ENCODE measurements around the gene CAPN13. TPM values are rescaled to one million over a fixed set of nuclear protein-coding genes. Genes with fewer than 3 reads are reported as not detected.

The CAPN13 gene
- total and polyA plus RNA-seq, 10 of the 15 experiments (the other 5 are each of a cell fraction or from before 2014, with no cell fraction given) = 0.03 to 0.10 (median 0.06) TPM; not detected in 7

DNA sequence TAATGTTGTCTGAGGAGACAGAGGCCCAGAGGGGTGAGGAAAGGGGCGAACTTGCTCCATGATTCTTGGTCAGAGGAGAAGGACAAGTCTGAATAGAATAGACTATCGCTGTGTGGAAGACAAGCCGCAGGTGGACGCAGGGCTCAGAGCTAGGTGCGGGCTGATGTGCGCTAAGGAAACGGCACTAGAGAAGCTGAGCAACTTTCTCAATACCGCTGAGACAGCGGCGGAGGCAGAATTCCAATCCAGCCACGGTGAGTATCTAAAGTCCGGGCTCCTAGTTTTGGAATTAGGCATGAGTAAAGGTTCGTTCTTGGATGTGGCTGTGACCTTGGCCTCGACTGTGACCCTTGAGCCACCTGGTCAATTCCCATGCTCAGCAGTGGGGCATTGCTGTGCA lies 47.8 kb downstream of the CAPN13 start (continued):
- TF ChIP-seq, protein P1, sequence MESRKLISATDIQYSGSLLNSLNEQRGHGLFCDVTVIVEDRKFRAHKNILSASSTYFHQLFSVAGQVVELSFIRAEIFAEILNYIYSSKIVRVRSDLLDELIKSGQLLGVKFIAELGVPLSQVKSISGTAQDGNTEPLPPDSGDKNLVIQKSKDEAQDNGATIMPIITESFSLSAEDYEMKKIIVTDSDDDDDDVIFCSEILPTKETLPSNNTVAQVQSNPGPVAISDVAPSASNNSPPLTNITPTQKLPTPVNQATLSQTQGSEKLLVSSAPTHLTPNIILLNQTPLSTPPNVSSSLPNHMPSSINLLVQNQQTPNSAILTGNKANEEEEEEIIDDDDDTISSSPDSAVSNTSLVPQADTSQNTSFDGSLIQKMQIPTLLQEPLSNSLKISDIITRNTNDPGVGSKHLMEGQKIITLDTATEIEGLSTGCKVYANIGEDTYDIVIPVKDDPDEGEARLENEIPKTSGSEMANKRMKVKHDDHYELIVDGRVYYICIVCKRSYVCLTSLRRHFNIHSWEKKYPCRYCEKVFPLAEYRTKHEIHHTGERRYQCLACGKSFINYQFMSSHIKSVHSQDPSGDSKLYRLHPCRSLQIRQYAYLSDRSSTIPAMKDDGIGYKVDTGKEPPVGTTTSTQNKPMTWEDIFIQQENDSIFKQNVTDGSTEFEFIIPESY (IDR thresholded peaks at IDR 0.05) = no peak
- TF ChIP-seq MYB (IDR thresholded peaks at IDR 0.05; ENCODE audit: borderline replicate concordance, low read depth, low read length) = no peak

DNA sequence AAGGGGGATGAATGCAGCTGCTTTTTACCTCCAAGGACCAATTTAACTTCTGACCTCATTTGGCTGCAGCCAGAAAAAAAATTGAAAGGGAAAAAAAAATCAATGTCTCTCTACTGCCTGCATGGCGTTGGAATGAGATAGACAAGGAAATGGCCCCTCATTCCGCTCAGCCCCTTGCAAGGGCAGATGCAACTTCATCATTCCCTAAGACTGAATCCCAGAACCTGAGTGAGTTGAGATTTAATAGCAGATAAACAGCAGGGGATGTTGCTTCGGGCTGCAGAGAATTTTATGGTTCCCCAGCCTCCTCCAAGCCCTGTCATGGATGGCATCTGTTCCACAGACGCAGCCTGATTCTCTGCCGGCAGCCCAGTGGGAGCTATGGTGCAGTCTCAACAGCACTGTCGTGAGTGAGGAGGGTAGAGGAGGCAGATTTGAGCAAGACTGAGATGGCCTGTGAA lies 49.0 kb downstream of the CAPN13 start:
- 24% methylated on average over 6 of the region's 6 CpGs for WGBS (ENCODE audit: insufficient coverage, insufficient replicate concordance, low lambda C conversion rate, missing lambda C conversion rate)
- ChIA-PET SMC1A (ENCODE audit: uncharacterized antibody, unreplicated experiment) (no interaction called here), POLR2A (no interaction called here), CTCF (interaction anchor here (0.5 to 0.6 kb wide), 2 partner anchors 593 to 633 kb away, joined by 3 read pairs; no protein-coding TSS in a partner anchor), RAD21 (ENCODE audit: unreplicated experiment) (no interaction called here)
- intact Hi-C loops (cut with micrococcal nuclease; ENCODE audit: unreplicated experiment) = no loop called here
- BruUV-seq (replicated peaks) = no TSS peak
- Histone ChIP-seq H3K4me3 (no peak overlapping the region), H3K4me2 (ENCODE audit: control insufficient read depth, insufficient read depth) (no peak overlapping the region), H3K9me3 (replicated peaks; ENCODE audit: control insufficient read depth, insufficient read depth, low read length) (no peaks in the 10 kb centered on the region), H4K20me1 (ENCODE audit: control insufficient read depth, insufficient read depth) (no peaks in the 10 kb centered on the region), H3K9ac (ENCODE audit: control insufficient read depth, insufficient read depth, low read length) (no peak overlapping the region), H3K27me3 (replicated peaks in 1 of 2; ENCODE audit: control insufficient read depth in 2 of 2, insufficient read depth in 2 of 2, low read length in 1 of 2) (no peaks in the 10 kb centered on the region; a peak in 2 of 4 replicates), H3K4me1 (ENCODE audit: control insufficient read depth, insufficient read depth, low read length) (no peaks in the 10 kb centered on the region), H3K79me2 (ENCODE audit: control insufficient read depth, insufficient read depth, low read length) (no peaks in the 10 kb centered on the region), H2AFZ (ENCODE audit: control insufficient read depth, low read depth, low read length) (no peak overlapping the region), H3K36me3 (ENCODE audit: control insufficient read depth in 2 of 2, insufficient read depth in 2 of 2, low read length in 1 of 2) (no peaks in the 10 kb centered on the region), H3K27ac (ENCODE audit: control insufficient read depth, insufficient read depth) (no peak overlapping the region)
- FAIRE-seq (no peak), ATAC-seq (no peak), DNase-seq (ENCODE audit: low read depth, low spot score) (no peak)
- in situ Hi-C loops (cut with MboI) = no loop called here
- TF ChIP-seq, protein P2, sequence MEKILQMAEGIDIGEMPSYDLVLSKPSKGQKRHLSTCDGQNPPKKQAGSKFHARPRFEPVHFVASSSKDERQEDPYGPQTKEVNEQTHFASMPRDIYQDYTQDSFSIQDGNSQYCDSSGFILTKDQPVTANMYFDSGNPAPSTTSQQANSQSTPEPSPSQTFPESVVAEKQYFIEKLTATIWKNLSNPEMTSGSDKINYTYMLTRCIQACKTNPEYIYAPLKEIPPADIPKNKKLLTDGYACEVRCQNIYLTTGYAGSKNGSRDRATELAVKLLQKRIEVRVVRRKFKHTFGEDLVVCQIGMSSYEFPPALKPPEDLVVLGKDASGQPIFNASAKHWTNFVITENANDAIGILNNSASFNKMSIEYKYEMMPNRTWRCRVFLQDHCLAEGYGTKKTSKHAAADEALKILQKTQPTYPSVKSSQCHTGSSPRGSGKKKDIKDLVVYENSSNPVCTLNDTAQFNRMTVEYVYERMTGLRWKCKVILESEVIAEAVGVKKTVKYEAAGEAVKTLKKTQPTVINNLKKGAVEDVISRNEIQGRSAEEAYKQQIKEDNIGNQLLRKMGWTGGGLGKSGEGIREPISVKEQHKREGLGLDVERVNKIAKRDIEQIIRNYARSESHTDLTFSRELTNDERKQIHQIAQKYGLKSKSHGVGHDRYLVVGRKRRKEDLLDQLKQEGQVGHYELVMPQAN (conservative IDR thresholded peaks at IDR 0.05) = no peak
- TF ChIP-seq, protein P3, sequence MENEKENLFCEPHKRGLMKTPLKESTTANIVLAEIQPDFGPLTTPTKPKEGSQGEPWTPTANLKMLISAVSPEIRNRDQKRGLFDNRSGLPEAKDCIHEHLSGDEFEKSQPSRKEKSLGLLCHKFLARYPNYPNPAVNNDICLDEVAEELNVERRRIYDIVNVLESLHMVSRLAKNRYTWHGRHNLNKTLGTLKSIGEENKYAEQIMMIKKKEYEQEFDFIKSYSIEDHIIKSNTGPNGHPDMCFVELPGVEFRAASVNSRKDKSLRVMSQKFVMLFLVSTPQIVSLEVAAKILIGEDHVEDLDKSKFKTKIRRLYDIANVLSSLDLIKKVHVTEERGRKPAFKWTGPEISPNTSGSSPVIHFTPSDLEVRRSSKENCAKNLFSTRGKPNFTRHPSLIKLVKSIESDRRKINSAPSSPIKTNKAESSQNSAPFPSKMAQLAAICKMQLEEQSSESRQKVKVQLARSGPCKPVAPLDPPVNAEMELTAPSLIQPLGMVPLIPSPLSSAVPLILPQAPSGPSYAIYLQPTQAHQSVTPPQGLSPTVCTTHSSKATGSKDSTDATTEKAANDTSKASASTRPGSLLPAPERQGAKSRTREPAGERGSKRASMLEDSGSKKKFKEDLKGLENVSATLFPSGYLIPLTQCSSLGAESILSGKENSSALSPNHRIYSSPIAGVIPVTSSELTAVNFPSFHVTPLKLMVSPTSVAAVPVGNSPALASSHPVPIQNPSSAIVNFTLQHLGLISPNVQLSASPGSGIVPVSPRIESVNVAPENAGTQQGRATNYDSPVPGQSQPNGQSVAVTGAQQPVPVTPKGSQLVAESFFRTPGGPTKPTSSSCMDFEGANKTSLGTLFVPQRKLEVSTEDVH (IDR thresholded peaks at IDR 0.05; ENCODE audit: low read depth, partially characterized antibody) = no peak
- TF ChIP-seq SIX5 (IDR thresholded peaks at IDR 0.05; ENCODE audit: low read depth, low read length, severe bottlenecking) (no peak), ETV6 (conservative IDR thresholded peaks at IDR 0.05 in 1 of 2, IDR thresholded peaks at IDR 0.05 in 1 of 2; ENCODE audit: borderline replicate concordance in 1 of 2, low read depth in 1 of 2) (no peak), MEF2A (IDR thresholded peaks at IDR 0.05; ENCODE audit: insufficient read depth, low read depth, low read length) (no peak), ATF7 (IDR thresholded peaks at IDR 0.05; ENCODE audit: low read depth) (no peak), POLR2A (IDR thresholded peaks at IDR 0.05; ENCODE audit: low read depth, low read length) (no peak), CHD1 (IDR thresholded peaks at IDR 0.05; ENCODE audit: low read depth, low read length) (no peak), NR2C1 (IDR thresholded peaks at IDR 0.05) (no peak)
- TF ChIP-seq, protein P4, sequence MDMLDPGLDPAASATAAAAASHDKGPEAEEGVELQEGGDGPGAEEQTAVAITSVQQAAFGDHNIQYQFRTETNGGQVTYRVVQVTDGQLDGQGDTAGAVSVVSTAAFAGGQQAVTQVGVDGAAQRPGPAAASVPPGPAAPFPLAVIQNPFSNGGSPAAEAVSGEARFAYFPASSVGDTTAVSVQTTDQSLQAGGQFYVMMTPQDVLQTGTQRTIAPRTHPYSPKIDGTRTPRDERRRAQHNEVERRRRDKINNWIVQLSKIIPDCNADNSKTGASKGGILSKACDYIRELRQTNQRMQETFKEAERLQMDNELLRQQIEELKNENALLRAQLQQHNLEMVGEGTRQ (IDR thresholded peaks at IDR 0.05; ENCODE audit: borderline replicate concordance, low read depth, low read length) = no peak

All from GM12878 (cell line).